Measurements from ENCODE around the gene PTHLH.

DNA sequence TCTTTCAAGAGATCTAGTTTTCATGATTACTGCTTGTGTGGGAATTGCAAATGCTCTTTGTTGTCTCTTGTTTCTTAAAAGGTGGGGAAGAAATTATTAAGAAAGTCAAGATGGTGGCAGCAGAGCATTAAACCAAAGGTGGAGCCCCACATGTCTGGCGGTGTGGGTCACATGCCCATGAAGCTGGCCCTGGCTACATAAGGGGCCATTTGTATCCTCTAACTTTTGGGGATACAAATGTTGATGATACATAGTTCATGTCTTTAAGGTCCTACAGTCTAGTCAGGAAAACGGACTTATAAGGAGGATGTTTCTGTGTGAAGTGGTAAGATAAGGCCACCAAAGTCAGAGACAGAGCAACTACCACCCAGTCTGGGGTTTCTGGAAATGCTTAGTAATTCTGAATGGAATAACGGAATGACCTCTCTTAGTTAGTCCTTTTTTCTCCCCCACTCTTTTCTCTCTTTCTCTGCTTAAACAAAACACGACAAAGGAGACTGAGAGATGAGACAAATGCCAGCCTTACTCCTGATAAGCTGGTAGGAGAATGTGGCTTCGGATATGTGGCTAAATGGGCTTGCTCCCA is 39.9 kb upstream of the PTHLH start:
- TF ChIP-seq, protein P1, sequence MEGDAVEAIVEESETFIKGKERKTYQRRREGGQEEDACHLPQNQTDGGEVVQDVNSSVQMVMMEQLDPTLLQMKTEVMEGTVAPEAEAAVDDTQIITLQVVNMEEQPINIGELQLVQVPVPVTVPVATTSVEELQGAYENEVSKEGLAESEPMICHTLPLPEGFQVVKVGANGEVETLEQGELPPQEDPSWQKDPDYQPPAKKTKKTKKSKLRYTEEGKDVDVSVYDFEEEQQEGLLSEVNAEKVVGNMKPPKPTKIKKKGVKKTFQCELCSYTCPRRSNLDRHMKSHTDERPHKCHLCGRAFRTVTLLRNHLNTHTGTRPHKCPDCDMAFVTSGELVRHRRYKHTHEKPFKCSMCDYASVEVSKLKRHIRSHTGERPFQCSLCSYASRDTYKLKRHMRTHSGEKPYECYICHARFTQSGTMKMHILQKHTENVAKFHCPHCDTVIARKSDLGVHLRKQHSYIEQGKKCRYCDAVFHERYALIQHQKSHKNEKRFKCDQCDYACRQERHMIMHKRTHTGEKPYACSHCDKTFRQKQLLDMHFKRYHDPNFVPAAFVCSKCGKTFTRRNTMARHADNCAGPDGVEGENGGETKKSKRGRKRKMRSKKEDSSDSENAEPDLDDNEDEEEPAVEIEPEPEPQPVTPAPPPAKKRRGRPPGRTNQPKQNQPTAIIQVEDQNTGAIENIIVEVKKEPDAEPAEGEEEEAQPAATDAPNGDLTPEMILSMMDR (optimal IDR thresholded peaks at IDR 0.05 in 1 of 3, IDR thresholded peaks at IDR 0.05 in 1 of 3, conservative IDR thresholded peaks at IDR 0.05 in 1 of 3; ENCODE audit: extremely low read depth in 1 of 3, insufficient read depth in 2 of 3, low read length in 3 of 3), result no peak
- no peak for TF ChIP-seq EZH2 (IDR thresholded peaks at IDR 0.05; ENCODE audit: low read length)
